A549 (cell line): ENCODE results near the gene ELL.

ENCODE experiments used
- FOSL2 ChIP-seq, 2 experiments: fragments of 450-650 bp in 1 of 2; fragments of >200 bp in 1 of 2; sonication (Bioruptor Twin) in 1 of 2; formaldehyde crosslinking; IDR thresholded peaks; 2 replicates each; pipeline versions ENCODE4 v1.5.0 to v1.6.1; 2016 to 2020; ENCODE audit warnings: mild to moderate bottlenecking in 1 of 2, moderate library complexity in 1 of 2
- HEYL ChIP-seq: fragments of 250-450 bp; sonication (Bioruptor Pico); IDR thresholded peaks from 2 replicates; pipeline ENCODE4 v1.8.0; 2021; ENCODE audit warnings: mild to moderate bottlenecking, moderate library complexity
- JUNB ChIP-seq: fragments of >200 bp; sonication (Bioruptor Twin); formaldehyde crosslinking; IDR thresholded peaks from 2 replicates; pipeline ENCODE4 v1.6.1; 2016
- KDM1A ChIP-seq: fragments of 200-600 bp; sonication (generic); IDR thresholded peaks from 2 replicates; pipeline ENCODE4 v1.6.1; 2016; ENCODE audit warnings: low read depth, mild to moderate bottlenecking
- MAZ ChIP-seq: fragments of 150-350 bp; IDR thresholded peaks from 2 replicates; pipeline ENCODE4 v1.6.1; 2014; ENCODE audit warnings: antibody characterized with exemption, low read depth, low read length, borderline replicate concordance
- MYC ChIP-seq: IDR thresholded peaks from 2 replicates; pipeline ENCODE4 v1.6.1; 2012; ENCODE audit warnings: mild to moderate bottlenecking, inconsistent platforms, low read length, improper control_type of control experiment, borderline replicate concordance
- POLR2A ChIP-seq: IDR thresholded peaks from 2 replicates; pipeline ENCODE4 v1.6.1; 2012; ENCODE audit warnings: mild to moderate bottlenecking, low read length
- TF ChIP-seq, protein P1 (sequence below): IDR thresholded peaks from 2 replicates; pipeline ENCODE4 v1.6.1; 2012; ENCODE audit warnings: low read depth, borderline replicate concordance
- TF ChIP-seq, protein P2 (sequence below): IDR thresholded peaks from 2 replicates; pipeline ENCODE4 v1.6.1; 2012
- TF ChIP-seq, protein P3 (sequence below): fragments of 200-600 bp; sonication (generic); IDR thresholded peaks from 2 replicates; pipeline ENCODE4 v1.6.1; 2016; ENCODE audit warnings: antibody characterized with exemption, mild to moderate bottlenecking, moderate library complexity
- TF ChIP-seq, protein P4 (sequence below): fragments of >200 bp; sonication (Bioruptor Twin); formaldehyde crosslinking; IDR thresholded peaks from 3 replicates; pipeline ENCODE4 v1.5.1; 2016
- TF ChIP-seq, protein P5 (sequence below): fragments of >200 bp; sonication (Bioruptor Twin); formaldehyde crosslinking; IDR thresholded peaks from 2 replicates; pipeline ENCODE4 v1.6.1; 2016

DNA sequence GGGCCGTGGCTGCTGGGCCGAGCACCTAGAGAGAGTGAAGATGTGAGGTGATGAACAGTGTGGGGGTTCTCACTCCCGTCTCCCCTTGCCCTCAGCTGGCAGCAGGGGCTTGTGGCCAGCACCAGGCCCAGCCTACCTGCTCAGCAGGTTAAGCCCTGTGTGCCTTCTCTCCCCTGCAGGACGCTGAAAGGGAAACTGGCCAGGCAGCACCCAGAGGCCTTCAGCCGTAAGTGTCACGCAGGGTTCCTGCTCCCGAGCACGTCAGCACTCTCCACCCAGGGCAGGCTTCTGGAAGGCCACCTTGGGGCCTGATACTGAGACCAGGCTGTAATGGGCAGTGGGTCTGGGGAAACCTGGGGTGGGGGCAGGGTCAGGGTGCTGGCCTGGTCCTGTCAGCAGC lies 45.1 kb upstream of the ELL start:
- TF ChIP-seq, protein P1, sequence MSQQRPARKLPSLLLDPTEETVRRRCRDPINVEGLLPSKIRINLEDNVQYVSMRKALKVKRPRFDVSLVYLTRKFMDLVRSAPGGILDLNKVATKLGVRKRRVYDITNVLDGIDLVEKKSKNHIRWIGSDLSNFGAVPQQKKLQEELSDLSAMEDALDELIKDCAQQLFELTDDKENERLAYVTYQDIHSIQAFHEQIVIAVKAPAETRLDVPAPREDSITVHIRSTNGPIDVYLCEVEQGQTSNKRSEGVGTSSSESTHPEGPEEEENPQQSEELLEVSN: no peak
- TF ChIP-seq, protein P2, sequence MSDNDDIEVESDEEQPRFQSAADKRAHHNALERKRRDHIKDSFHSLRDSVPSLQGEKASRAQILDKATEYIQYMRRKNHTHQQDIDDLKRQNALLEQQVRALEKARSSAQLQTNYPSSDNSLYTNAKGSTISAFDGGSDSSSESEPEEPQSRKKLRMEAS: no peak
- TF ChIP-seq MAZ: no peak
- TF ChIP-seq, protein P3, sequence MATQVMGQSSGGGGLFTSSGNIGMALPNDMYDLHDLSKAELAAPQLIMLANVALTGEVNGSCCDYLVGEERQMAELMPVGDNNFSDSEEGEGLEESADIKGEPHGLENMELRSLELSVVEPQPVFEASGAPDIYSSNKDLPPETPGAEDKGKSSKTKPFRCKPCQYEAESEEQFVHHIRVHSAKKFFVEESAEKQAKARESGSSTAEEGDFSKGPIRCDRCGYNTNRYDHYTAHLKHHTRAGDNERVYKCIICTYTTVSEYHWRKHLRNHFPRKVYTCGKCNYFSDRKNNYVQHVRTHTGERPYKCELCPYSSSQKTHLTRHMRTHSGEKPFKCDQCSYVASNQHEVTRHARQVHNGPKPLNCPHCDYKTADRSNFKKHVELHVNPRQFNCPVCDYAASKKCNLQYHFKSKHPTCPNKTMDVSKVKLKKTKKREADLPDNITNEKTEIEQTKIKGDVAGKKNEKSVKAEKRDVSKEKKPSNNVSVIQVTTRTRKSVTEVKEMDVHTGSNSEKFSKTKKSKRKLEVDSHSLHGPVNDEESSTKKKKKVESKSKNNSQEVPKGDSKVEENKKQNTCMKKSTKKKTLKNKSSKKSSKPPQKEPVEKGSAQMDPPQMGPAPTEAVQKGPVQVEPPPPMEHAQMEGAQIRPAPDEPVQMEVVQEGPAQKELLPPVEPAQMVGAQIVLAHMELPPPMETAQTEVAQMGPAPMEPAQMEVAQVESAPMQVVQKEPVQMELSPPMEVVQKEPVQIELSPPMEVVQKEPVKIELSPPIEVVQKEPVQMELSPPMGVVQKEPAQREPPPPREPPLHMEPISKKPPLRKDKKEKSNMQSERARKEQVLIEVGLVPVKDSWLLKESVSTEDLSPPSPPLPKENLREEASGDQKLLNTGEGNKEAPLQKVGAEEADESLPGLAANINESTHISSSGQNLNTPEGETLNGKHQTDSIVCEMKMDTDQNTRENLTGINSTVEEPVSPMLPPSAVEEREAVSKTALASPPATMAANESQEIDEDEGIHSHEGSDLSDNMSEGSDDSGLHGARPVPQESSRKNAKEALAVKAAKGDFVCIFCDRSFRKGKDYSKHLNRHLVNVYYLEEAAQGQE: no peak
- TF ChIP-seq KDM1A: no peak
- TF ChIP-seq POLR2A: no peak
- TF ChIP-seq, protein P4, sequence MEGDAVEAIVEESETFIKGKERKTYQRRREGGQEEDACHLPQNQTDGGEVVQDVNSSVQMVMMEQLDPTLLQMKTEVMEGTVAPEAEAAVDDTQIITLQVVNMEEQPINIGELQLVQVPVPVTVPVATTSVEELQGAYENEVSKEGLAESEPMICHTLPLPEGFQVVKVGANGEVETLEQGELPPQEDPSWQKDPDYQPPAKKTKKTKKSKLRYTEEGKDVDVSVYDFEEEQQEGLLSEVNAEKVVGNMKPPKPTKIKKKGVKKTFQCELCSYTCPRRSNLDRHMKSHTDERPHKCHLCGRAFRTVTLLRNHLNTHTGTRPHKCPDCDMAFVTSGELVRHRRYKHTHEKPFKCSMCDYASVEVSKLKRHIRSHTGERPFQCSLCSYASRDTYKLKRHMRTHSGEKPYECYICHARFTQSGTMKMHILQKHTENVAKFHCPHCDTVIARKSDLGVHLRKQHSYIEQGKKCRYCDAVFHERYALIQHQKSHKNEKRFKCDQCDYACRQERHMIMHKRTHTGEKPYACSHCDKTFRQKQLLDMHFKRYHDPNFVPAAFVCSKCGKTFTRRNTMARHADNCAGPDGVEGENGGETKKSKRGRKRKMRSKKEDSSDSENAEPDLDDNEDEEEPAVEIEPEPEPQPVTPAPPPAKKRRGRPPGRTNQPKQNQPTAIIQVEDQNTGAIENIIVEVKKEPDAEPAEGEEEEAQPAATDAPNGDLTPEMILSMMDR: no peak
- no peak for TF ChIP-seq MYC
- no peak for TF ChIP-seq HEYL (CRISPR knock-in tag)
- no peak for TF ChIP-seq JUNB
- TF ChIP-seq FOSL2 (IDR thresholded peaks at IDR 0.05): no peak
- no peak for TF ChIP-seq FOSL2 (CRISPR knock-in tag; IDR thresholded peaks at IDR 0.05)
- TF ChIP-seq, protein P5, sequence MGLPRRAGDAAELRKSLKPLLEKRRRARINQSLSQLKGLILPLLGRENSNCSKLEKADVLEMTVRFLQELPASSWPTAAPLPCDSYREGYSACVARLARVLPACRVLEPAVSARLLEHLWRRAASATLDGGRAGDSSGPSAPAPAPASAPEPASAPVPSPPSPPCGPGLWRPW: no peak
